SK-N-SH treated with all-trans-retinoic acid at 6 μM for 48 hours (cell line): ENCODE results near the gene SIK3.

Source experiments
- ATAC-seq: fragments of 200-7000 bp; cut with Tn5 transposase; 3 replicates; pipeline ENCODE4 v1.9.1; 2020; ENCODE audit warnings: mild to moderate bottlenecking, moderate library complexity
- ARNTL ChIP-seq: fragments of 450-650 bp; formaldehyde crosslinking; IDR thresholded peaks from 2 replicates; pipeline ENCODE4 v1.5.0; 2020; ENCODE audit warnings: low read depth, mild to moderate bottlenecking, moderate library complexity, borderline replicate concordance
- BACH2 ChIP-seq: fragments of 250-450 bp; sonication (Bioruptor Pico); IDR thresholded peaks from 2 replicates; pipeline ENCODE4 v1.9.0; 2021; ENCODE audit warnings: mild to moderate bottlenecking, borderline replicate concordance
- CSDC2 ChIP-seq: fragments of 250-450 bp; sonication (Bioruptor Pico); IDR thresholded peaks from 2 replicates; pipeline ENCODE4 v1.5.0; 2020; ENCODE audit warnings: mild to moderate bottlenecking, moderate library complexity
- ESRRG ChIP-seq: fragments of 250-450 bp; sonication (Bioruptor Pico); IDR thresholded peaks from 2 replicates; pipeline ENCODE4 v1.6.1; 2021; ENCODE audit warnings: mild to moderate bottlenecking
- GLIS3 ChIP-seq: fragments of 250-450 bp; sonication (Bioruptor Pico); IDR thresholded peaks from 2 replicates; pipeline ENCODE4 v1.5.0; 2020; ENCODE audit warnings: mild to moderate bottlenecking, moderate library complexity
- ISL1 ChIP-seq: fragments of 250-450 bp; sonication (Bioruptor Pico); IDR thresholded peaks from 2 replicates; pipeline ENCODE4 v2.1.2; 2022; ENCODE audit warnings: mild to moderate bottlenecking, moderate library complexity
- OSR1 ChIP-seq: fragments of 250-450 bp; sonication (Bioruptor Pico); IDR thresholded peaks from 2 replicates; pipeline ENCODE4 v1.8.0; 2022; ENCODE audit warnings: moderate library complexity, mild to moderate bottlenecking, inconsistent platforms
- PPARA ChIP-seq: fragments of 250-450 bp; sonication (Bioruptor Pico); IDR thresholded peaks from 2 replicates; pipeline ENCODE4 v1.5.0; 2020; ENCODE audit warnings: mild to moderate bottlenecking, borderline replicate concordance
- SNAI2 ChIP-seq: fragments of 250-450 bp; sonication (Bioruptor Pico); IDR thresholded peaks from 2 replicates; pipeline ENCODE4 v1.5.0; 2020; ENCODE audit warnings: mild to moderate bottlenecking, moderate library complexity
- TCF4 ChIP-seq: fragments of 250-450 bp; sonication (Bioruptor Pico); IDR thresholded peaks from 2 replicates; pipeline ENCODE4 v1.8.0; 2021; ENCODE audit warnings: mild to moderate bottlenecking, moderate library complexity, borderline replicate concordance
- TOX ChIP-seq: fragments of 250-450 bp; sonication (Bioruptor Pico); IDR thresholded peaks from 2 replicates; pipeline ENCODE4 v1.8.0; 2021; ENCODE audit warnings: mild to moderate bottlenecking, moderate library complexity, borderline replicate concordance
- ZFP3 ChIP-seq: fragments of 250-450 bp; sonication (Bioruptor Pico); IDR thresholded peaks from 2 replicates; pipeline ENCODE4 v1.5.0; 2020; ENCODE audit warnings: mild to moderate bottlenecking, moderate library complexity
- ZFP30 ChIP-seq: fragments of 450-650 bp; formaldehyde crosslinking; IDR thresholded peaks from 2 replicates; pipeline ENCODE4 v1.5.0; 2022; ENCODE audit warnings: mild to moderate bottlenecking, moderate library complexity
- ZNF565 ChIP-seq: fragments of 450-650 bp; formaldehyde crosslinking; conservative IDR thresholded peaks from 2 replicates; pipeline ENCODE4 v1.5.0; 2020; ENCODE audit warnings: low read depth, mild to moderate bottlenecking, moderate library complexity
- ZNF8 ChIP-seq: fragments of 450-650 bp; formaldehyde crosslinking; IDR thresholded peaks from 2 replicates; pipeline ENCODE4 v1.5.0; 2020; ENCODE audit warnings: mild to moderate bottlenecking, moderate library complexity
- TF ChIP-seq, protein P1 (sequence below): fragments of 250-450 bp; sonication (Bioruptor Pico); IDR thresholded peaks from 2 replicates; pipeline ENCODE4 v1.5.0; 2020; ENCODE audit warnings: mild to moderate bottlenecking, moderate library complexity
- TF ChIP-seq, protein P2 (sequence below): fragments of 250-450 bp; sonication (Bioruptor Pico); IDR thresholded peaks from 2 replicates; pipeline ENCODE4 v1.5.1; 2021; ENCODE audit warnings: mild to moderate bottlenecking, moderate library complexity
- TF ChIP-seq, protein P3 (sequence below): fragments of 250-450 bp; sonication (Bioruptor Pico); IDR thresholded peaks from 2 replicates; pipeline ENCODE4 v1.8.0; 2021; ENCODE audit warnings: low read depth, mild to moderate bottlenecking, moderate library complexity, borderline replicate concordance
- TF ChIP-seq, protein P4 (sequence below): fragments of 250-450 bp; sonication (Bioruptor Pico); IDR thresholded peaks from 2 replicates; pipeline ENCODE4 v1.5.1; 2020; ENCODE audit warnings: low read depth, mild to moderate bottlenecking, moderate library complexity

The SIK3 gene

GRCh38 chr11:116976941-116977570 is 121.2 kb downstream of the SIK3 start:
- no peak for ATAC-seq
- TF ChIP-seq ARNTL (CRISPR knock-in tag): no peak
- no peak for TF ChIP-seq BACH2 (CRISPR knock-in tag)
- no peak for TF ChIP-seq ISL1
- TF ChIP-seq, protein P1, sequence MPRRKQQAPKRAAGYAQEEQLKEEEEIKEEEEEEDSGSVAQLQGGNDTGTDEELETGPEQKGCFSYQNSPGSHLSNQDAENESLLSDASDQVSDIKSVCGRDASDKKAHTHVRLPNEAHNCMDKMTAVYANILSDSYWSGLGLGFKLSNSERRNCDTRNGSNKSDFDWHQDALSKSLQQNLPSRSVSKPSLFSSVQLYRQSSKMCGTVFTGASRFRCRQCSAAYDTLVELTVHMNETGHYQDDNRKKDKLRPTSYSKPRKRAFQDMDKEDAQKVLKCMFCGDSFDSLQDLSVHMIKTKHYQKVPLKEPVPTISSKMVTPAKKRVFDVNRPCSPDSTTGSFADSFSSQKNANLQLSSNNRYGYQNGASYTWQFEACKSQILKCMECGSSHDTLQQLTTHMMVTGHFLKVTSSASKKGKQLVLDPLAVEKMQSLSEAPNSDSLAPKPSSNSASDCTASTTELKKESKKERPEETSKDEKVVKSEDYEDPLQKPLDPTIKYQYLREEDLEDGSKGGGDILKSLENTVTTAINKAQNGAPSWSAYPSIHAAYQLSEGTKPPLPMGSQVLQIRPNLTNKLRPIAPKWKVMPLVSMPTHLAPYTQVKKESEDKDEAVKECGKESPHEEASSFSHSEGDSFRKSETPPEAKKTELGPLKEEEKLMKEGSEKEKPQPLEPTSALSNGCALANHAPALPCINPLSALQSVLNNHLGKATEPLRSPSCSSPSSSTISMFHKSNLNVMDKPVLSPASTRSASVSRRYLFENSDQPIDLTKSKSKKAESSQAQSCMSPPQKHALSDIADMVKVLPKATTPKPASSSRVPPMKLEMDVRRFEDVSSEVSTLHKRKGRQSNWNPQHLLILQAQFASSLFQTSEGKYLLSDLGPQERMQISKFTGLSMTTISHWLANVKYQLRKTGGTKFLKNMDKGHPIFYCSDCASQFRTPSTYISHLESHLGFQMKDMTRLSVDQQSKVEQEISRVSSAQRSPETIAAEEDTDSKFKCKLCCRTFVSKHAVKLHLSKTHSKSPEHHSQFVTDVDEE: no peak
- no peak for TF ChIP-seq ESRRG (CRISPR knock-in tag)
- no peak for TF ChIP-seq PPARA (CRISPR knock-in tag)
- TF ChIP-seq ZNF8: no peak
- no peak for TF ChIP-seq TOX (CRISPR knock-in tag)
- TF ChIP-seq, protein P2, sequence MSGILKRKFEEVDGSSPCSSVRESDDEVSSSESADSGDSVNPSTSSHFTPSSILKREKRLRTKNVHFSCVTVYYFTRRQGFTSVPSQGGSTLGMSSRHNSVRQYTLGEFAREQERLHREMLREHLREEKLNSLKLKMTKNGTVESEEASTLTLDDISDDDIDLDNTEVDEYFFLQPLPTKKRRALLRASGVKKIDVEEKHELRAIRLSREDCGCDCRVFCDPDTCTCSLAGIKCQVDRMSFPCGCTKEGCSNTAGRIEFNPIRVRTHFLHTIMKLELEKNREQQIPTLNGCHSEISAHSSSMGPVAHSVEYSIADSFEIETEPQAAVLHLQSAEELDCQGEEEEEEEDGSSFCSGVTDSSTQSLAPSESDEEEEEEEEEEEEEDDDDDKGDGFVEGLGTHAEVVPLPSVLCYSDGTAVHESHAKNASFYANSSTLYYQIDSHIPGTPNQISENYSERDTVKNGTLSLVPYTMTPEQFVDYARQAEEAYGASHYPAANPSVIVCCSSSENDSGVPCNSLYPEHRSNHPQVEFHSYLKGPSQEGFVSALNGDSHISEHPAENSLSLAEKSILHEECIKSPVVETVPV: no peak
- TF ChIP-seq ZFP30 (CRISPR knock-in tag): no peak
- no peak for TF ChIP-seq CSDC2
- no peak for TF ChIP-seq GLIS3 (CRISPR knock-in tag)

DNA sequence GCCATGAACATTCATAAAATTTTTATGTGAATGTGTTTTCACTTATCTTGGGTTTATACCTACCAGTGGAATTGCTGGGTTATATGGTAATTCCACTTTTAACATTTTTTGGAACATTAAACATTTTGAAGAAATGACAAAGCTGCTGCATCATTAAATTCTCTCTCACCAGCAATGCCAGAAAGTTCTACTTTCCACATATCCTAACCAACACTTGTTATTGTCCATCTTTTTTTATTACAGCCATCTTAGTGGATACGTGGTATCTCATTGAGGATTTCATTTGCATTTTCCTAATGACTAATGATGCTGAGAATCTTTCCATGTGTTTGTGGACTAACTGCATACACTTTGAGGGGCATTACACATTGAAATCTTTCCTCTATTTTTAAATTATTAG is 122.6 kb downstream of the SIK3 start:
- no peak for ATAC-seq
- TF ChIP-seq SNAI2 (no peak), CSDC2 (no peak)

GRCh38 chr11:116973270-116973669 is 125.0 kb downstream of the SIK3 start:
- TF ChIP-seq BACH2 (CRISPR knock-in tag) (no peak), SNAI2 (no peak), ZNF565 (CRISPR knock-in tag) (no peak), OSR1 (CRISPR knock-in tag) (no peak), ZFP30 (CRISPR knock-in tag) (no peak), ZFP3 (CRISPR knock-in tag) (no peak), ISL1 (no peak), PPARA (CRISPR knock-in tag) (no peak)
- TF ChIP-seq, protein P3, sequence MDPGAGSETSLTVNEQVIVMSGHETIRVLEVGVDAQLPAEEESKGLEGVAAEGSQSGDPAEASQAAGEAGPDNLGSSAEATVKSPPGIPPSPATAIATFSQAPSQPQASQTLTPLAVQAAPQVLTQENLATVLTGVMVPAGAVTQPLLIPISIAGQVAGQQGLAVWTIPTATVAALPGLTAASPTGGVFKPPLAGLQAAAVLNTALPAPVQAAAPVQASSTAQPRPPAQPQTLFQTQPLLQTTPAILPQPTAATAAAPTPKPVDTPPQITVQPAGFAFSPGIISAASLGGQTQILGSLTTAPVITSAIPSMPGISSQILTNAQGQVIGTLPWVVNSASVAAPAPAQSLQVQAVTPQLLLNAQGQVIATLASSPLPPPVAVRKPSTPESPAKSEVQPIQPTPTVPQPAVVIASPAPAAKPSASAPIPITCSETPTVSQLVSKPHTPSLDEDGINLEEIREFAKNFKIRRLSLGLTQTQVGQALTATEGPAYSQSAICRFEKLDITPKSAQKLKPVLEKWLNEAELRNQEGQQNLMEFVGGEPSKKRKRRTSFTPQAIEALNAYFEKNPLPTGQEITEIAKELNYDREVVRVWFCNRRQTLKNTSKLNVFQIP (CRISPR knock-in tag): no peak
- no peak for ATAC-seq

GRCh38 chr11:116972691-116973090 is 125.5 kb downstream of the SIK3 start:
- no peak for ATAC-seq

More at GRCh38 chr11:116972691-116973090, 125.5 kb downstream of the SIK3 start:
- TF ChIP-seq TCF4 (CRISPR knock-in tag): no peak
- TF ChIP-seq, protein P4, sequence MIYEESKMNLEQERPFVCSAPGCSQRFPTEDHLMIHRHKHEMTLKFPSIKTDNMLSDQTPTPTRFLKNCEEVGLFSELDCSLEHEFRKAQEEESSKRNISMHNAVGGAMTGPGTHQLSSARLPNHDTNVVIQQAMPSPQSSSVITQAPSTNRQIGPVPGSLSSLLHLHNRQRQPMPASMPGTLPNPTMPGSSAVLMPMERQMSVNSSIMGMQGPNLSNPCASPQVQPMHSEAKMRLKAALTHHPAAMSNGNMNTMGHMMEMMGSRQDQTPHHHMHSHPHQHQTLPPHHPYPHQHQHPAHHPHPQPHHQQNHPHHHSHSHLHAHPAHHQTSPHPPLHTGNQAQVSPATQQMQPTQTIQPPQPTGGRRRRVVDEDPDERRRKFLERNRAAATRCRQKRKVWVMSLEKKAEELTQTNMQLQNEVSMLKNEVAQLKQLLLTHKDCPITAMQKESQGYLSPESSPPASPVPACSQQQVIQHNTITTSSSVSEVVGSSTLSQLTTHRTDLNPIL (CRISPR knock-in tag): no peak
- no peak for TF ChIP-seq ZNF565 (CRISPR knock-in tag)
- TF ChIP-seq OSR1 (CRISPR knock-in tag): no peak
